Stimulated activated CD8-positive, alpha-beta memory T cell treated with anti-CD3 and anti-CD28 coated beads, Interleukin-7, amount 100 ng/mL, for 4 hours (primary cell): ENCODE results near the gene P3H1.
A peak's percentile ranks its signal among the peaks of the same experiment; 100 is the strongest.
"Not testable (repeated sequence)": the region's sequence is repeated elsewhere in the genome, so short reads cannot be mapped to it uniquely, and the experiment has no call there.

Source experiments
- DNase-seq, 2 donors: peaks; one replicate each; pipeline ENCODE4 v3.0.0-alpha.2; 2020; ENCODE audit warnings: low read depth in 2 of 2

P3H1 gene

DNA sequence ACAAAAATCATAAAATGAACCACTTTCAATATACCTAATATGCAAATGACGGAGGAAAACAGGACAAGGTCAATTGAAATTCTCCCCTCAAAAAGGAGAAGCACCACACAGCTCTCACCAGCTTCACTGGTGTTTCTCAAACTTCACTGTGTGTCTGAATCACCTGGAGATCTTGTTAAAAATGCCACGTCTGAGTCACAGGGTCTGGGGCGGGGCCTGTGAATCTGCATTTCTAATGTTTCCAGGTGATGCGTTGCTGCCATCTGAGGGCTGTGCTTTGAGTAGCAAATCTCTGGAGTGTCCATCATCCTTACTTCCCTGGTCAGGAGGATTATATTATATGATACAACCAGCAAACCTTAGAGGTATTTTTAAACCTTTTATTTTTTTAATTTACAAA, 35.8 kb downstream of the P3H1 start:
- DNase-seq = peak in 1 of 2 donors; percentile 18

- no peak for DNase-seq
Measured at GRCh38 chr1:42730002-42730401, 36.8 kb downstream of the P3H1 start.

- not testable (repeated sequence) for DNase-seq
Measured at GRCh38 chr1:42725820-42726219, 41.0 kb downstream of the P3H1 start.

- no peak for DNase-seq
Measured at GRCh38 chr1:42723511-42723910, 43.3 kb downstream of the P3H1 start.

- DNase-seq = not testable (repeated sequence)
Measured at GRCh38 chr1:42722403-42722802, 44.4 kb downstream of the P3H1 start.

DNA sequence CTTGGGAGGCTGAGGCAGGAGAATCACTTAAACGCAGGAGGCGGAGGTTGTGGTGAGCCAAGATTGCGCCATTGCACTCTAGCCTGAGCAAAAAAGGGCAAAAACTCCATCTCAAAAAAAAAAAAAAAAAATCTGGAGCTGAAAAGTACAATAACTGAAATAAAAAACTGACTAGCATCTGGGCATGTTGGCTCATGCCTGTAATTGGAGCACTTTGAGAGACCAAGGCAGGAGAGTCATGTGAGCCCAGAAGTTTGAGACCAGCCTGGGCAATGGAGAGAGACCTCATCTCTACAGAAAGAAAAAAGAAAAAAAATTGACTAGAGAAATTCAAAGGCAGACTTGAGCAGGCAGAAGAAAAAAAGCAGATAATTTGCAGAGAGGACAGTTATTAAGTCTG, 44.9 kb downstream of the P3H1 start:
- DNase-seq = no peak

- DNase-seq = no peak
Measured at GRCh38 chr1:42720868-42721267, 46.0 kb downstream of the P3H1 start.

DNA sequence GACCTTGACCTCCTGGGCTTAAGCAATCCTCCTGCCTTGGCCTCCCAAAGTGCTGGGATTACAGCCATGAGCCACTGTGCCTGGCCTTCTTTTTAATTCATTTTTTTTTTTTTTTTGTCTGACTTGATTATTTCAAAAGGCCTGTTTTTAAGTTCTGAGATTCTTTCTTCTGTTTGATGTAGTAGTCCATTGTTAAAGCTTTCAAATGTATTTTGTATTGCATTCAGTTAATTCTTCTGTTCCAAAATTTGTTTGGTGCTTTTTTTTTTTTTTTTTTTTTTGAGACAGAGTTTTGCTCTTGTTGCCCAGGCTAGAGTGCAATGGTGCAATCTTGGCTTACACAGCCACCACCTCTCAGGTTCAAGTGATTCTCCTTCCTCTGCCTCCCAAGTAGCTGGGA, 52.4 kb downstream of the P3H1 start:
- not testable (repeated sequence) for DNase-seq

DNA sequence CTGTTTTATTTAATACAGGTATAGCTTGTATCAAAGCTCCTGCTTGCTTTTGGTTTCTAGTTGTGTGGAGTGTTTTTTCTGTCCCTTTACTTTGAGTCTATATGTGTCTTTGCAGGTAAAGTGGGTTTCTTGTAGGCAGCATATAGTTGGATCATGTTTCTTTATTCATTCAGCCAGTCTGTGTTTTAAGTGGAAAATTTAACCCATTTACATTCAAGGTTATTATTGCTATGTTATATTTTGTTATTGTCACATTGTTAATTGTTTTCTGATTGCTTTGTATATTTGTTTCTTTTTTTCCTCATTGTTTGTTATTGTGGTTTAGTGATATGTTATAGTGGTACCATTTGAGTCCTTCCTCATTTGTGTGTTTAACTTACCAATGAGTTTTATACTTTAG, 53.5 kb downstream of the P3H1 start:
- DNase-seq = no peak

DNA sequence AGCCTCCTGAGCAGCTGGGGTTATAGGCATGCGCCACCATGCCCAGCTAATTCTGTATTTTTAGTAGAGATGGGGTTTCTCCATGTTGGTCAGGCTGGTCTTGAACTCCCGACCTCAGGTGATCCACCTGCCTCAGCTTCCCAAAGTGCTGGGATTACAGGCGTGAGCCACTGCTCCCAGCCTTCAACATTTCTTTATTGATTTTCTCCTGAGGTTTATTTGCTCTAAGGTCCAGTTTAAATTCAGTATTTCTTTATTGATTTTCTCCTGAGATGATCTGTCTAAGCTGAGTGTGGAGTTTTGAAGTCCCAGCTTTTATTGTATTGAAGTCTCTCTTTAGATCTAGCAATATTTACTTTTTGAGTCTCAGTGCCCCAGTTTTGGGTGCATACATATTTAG, 54.0 kb downstream of the P3H1 start:
- DNase-seq = not testable (repeated sequence)

DNA sequence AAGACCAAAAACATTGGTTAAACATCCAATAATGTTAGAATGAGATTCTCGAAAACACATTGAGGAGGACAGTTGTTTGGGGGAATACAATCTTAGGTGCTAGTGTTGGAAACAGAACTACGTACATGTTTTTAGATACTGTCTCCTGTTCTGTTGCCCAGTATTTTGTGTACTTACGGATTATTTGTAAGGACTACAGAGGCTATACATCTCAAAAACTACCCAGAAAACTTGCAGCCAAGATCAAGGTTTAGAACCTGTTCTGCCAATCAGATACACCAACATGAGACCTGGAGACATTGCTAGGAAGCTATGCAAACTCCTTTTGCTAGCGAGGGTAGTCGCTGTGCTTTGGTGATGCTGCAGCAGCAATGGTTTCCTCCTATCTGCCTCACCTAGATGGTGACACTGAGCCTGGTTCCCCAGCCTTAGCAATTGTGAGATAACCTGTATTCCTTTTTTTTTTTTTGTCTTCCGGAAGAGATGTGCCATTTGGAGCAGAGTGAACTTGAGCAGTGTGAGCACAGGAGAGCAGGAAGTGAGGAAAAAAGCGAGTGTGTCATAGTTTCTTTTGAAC, 62.9 kb downstream of the P3H1 start:
- DNase-seq = no peak

- DNase-seq = no peak
Measured at GRCh38 chr1:42700006-42700405, 66.8 kb downstream of the P3H1 start.

- no peak for DNase-seq
Measured at GRCh38 chr1:42698081-42698813, 68.6 kb downstream of the P3H1 start.
